HG02588 (cell line): ENCODE data around the gene PRR5L.

Source experiments
- ATAC-seq: cut with Tn5 transposase; IDR thresholded peaks from one replicate; pipeline ENCODE4 v1.9.1; 2021; ENCODE audit warnings: mild to moderate bottlenecking, moderate library complexity; ENCODE audit not compliant: unreplicated experiment

PRR5L gene

DNA sequence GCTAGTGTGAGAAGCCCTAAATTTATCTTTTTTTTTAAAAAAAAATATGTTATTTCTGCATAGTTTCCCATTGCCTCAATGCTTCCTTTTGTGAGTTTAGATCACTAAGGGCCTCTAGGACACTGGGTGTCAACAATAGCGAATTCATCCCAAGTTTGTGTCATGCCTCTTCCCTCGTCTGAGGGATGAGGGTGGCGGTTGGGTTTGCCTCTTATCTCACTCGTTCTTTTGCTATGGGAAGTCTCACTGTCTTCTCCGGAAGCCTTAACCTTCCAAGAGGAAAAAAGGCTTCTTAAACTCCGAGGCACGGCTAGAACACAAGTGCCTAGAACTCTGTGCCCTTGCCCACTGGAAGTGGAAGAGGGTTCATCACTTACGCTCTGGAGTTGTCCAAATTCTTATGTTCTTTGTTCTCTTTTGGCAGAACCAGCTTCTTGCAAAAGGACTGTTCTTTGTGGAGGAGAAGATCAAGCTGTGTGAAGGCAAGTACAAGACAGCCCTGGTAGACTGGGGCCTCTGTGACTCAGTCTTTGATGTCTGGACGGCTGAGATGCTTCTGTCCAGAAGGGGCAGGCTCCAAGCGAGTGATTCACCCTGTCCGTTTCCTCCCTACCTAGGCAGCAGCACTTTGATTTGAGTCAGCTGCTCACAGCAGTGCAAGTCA is 135.5 kb downstream of the PRR5L start:
- ATAC-seq = no peak

DNA sequence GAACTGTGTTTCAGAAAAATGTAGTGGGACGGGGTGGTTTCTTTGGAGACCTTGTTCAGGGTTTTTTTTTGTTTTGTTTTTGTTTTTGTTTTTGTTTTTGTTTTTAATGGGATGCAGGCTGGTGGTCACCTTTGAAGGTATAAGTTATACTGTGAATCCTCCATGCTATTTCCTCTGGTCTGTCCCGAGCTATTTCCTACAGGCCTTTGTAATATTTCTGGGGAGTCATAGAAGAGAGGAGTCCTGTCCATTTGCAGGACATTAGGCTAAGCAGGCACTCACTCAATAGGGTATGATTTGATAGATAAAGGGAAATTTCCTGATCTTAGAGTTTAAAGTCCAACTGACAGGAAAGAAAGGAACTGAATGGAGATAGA is 136.0 kb downstream of the PRR5L start:
- no peak for ATAC-seq

GRCh38 chr11:36432738-36433137 is 136.7 kb downstream of the PRR5L start:
- ATAC-seq = no peak

DNA sequence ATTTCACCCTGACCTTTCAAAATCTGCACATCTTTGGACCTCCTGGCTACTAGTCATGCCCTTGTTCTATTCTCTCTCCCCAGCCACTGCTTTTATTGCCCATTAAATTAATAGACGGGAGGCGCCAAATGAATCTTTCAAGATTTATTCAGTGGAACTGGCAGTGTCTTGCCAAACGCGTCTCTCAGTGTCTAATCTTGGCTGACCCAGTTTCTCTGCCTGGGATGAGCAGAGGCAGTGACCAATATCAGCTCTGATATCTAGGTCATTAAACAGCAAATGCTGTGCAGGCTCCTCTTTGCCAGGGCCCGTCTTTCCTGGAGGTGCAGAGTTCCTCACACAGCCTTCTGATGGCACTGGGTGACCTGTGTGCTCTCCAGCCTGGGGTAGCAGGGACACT is 140.0 kb downstream of the PRR5L start:
- ATAC-seq = no peak

GRCh38 chr11:36436589-36436988 is 140.5 kb downstream of the PRR5L start:
- no peak for ATAC-seq

DNA sequence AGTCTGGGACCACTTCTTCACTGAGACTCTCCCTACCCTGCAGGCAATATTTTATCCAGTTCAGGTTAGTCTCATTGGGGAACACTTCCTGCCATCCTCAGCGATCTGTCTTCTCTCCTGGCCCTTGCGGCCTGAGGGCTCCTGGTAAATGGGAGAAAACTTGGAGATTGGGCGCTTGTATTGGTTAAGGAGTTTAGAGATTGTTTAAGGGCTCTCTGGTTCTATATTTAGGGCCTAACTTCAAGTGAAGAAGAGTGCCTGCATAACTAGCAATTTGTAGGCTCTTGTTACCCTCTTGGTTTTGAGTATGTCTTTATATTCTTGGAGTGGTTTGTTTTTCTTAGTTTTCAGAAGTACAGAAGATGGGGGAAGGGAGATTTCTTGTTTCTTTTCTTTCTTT is 141.3 kb downstream of the PRR5L start:
- no peak for ATAC-seq

- ATAC-seq = no peak
Measured at GRCh38 chr11:36438126-36438525, 142.0 kb downstream of the PRR5L start.

GRCh38 chr11:36441610-36442208 is 145.6 kb downstream of the PRR5L start:
- ATAC-seq = peak; percentile 97

GRCh38 chr11:36443661-36444060 is 147.6 kb downstream of the PRR5L start:
- no peak for ATAC-seq

DNA sequence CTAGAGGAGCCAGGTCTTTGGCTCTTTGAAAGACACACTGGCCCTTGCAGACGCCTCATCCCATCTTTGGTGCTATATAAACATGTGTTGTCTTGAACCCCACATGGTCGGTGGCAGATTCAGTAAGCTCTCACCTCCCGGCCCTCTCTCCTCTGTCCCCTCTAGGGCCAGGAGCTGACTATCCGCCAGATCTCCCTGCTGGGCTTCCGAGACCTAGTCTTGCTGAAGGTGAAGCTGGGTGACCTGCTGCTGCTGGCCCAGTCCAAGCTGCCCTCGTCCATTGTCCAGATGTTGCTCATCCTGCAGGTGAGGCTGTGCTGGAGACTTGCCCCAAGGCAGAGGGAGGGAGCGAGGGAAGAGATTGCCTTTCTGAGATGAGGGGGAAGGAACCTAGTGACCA is 150.0 kb downstream of the PRR5L start:
- ATAC-seq = no peak

GRCh38 chr11:36447514-36447913 is 151.4 kb downstream of the PRR5L start:
- ATAC-seq = no peak

GRCh38 chr11:36447947-36448346 is 151.9 kb downstream of the PRR5L start:
- no peak for ATAC-seq

DNA sequence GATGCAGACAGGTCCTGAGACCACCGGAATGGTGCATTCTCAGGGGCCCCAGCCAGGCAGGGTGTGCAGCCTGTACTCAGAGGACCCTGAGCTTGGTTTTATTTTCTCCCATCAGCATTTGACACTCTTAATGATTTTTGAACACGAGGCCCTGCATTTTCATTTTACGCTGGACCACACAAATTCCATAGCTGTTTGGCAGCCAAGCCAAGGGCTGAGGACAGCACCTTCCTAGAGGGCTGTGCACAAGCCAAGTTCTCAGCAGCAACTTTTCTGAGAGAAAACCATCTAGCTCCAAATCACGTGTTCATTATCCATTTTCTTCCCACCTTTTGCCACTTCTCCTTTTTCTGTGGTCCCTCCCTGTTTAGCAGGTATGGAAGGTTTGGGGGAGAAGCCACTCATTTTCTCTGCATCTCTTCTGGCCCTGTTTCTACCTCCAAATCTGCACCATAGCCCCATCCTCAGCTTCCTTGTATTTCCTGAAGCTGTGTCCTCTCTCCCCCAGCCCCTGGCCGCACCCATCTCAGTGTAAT is 153.5 kb downstream of the PRR5L start:
- no peak for ATAC-seq

DNA sequence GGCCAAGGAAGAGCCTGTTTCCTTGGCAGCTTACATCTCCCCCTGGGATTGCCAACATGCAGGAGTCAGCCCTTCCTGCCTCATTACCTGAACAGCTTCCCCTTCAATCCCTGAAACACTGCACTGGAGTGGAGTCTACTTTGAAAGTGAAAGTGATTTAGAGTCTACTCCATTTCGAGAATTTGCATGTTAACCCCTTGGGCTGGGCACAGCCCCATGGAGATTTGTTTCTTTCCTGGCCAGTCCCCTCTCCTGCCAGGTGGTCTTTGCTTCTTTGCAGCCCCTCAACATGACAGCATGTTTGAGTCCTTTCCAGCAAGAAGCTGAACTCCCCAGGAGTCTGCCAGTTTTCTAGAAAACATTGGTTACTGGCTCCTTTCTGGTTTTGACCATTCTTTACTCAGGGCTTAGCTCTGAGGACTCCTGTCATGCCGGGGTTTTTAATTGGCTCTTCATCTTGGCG is 154.1 kb downstream of the PRR5L start:
- ATAC-seq = no peak

GRCh38 chr11:36451045-36451444 is 155.0 kb downstream of the PRR5L start:
- no peak for ATAC-seq

- no peak for ATAC-seq
Measured at GRCh38 chr11:36451681-36452080, 155.6 kb downstream of the PRR5L start.

DNA sequence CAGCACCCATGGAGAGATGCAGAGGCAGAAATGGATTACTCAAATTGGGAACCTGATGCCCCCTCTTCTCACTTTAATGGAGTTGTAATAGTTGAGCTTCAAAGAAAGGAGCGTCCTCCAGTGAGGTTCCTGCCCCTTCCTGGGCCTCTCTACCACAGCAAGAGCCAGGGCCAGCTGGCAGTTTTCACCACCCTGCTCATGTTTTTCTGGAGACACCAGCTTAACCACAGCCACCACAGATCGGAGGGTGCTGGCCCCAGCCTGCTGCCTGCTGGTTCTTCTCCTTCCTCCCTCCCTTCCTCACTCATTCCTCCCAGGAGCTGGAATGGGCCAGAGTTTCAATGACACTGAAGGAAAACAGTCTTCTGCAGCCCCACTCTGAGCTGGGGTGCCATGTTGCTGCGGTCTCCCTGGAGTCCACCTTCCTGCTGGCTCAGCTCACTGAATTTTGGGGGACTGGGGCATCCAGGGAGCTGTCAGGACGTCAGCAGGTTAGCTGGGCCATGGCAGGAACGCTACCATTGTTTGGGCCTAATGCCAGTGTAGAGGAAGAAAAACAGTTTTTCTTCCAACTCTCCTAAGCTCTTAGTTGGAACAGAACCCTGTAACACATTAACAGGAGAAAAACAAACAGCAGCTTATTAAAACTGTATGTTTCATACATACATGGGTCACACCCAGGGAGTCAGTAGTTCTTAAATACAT is 156.3 kb downstream of the PRR5L start:
- no peak for ATAC-seq

- ATAC-seq = no peak
Measured at GRCh38 chr11:36452961-36453360, 156.9 kb downstream of the PRR5L start.

- ATAC-seq = no peak
Measured at GRCh38 chr11:36453678-36454077, 157.6 kb downstream of the PRR5L start.

GRCh38 chr11:36454551-36454940 is 158.5 kb downstream of the PRR5L start:
- ATAC-seq = no peak

GRCh38 chr11:36454941-36455631 is 159.0 kb downstream of the PRR5L start:
- ATAC-seq = no peak
